DOHH2 (cell line): ENCODE measurements around the gene ALS2CL.

ENCODE experiments used
- CTCF ChIP-seq: fragments of 200-600 bp; sonication (generic); IDR thresholded peaks from one replicate; pipeline ENCODE4 v1.5.1; 2014; ENCODE audit warnings: antibody characterized with exemption, mild to moderate bottlenecking, low read depth, low read length; ENCODE audit not compliant: poor library complexity, severe bottlenecking
- EZH2phosphoT487 ChIP-seq: fragments of 200-600 bp; sonication (generic); IDR thresholded peaks from 2 replicates; pipeline ENCODE4 v1.6.1; 2017; ENCODE audit warnings: borderline replicate concordance, mild to moderate bottlenecking, antibody characterized with exemption, low read length, moderate library complexity, mixed read lengths

GRCh38 chr3:46690798-46691197 is 2.7 kb downstream of the ALS2CL start:
- TF ChIP-seq EZH2phosphoT487 (no peak), CTCF (no peak)
